ENCODE data around the gene EIPR1.

Gene EIPR1

DNA sequence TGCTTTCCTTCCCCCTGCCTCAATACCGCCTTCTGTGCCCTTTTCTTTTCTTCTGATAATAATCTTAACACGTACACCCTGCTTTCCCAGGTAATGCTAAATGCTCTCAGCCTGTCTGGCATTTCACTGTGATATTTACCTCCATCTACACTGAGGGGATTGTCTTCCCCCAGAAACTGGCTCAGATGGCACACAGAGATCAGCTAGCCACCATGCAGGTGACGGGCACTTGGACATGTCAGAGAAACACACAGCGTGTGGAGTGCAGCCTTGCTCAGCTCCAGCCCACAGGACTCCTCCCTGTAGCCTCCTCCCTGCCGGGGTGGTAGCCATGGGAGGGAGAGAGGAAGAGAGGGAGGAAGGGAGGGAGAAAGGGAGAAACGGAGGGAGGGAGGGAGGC is 131.2 kb downstream of the EIPR1 start:
- no peak overlapping the region for H3K4me3 Mint-ChIP-seq
- H3K9me3 Mint-ChIP-seq: peaks cover 14% of the 10 kb centered on the region
- peaks cover 30% of the 10 kb centered on the region for H3K36me3 Mint-ChIP-seq (ENCODE audit: low read depth)
- TF ChIP-seq, protein P1, sequence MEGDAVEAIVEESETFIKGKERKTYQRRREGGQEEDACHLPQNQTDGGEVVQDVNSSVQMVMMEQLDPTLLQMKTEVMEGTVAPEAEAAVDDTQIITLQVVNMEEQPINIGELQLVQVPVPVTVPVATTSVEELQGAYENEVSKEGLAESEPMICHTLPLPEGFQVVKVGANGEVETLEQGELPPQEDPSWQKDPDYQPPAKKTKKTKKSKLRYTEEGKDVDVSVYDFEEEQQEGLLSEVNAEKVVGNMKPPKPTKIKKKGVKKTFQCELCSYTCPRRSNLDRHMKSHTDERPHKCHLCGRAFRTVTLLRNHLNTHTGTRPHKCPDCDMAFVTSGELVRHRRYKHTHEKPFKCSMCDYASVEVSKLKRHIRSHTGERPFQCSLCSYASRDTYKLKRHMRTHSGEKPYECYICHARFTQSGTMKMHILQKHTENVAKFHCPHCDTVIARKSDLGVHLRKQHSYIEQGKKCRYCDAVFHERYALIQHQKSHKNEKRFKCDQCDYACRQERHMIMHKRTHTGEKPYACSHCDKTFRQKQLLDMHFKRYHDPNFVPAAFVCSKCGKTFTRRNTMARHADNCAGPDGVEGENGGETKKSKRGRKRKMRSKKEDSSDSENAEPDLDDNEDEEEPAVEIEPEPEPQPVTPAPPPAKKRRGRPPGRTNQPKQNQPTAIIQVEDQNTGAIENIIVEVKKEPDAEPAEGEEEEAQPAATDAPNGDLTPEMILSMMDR (IDR thresholded peaks at IDR 0.05; ENCODE audit: unreplicated experiment in 3 of 3): no peak
- H3K4me1 Mint-ChIP-seq: peaks cover 6% of the 10 kb centered on the region
- H3K27ac Mint-ChIP-seq: no peak overlapping the region
- H3K27me3 Mint-ChIP-seq (ENCODE audit: low read depth): no peaks in the 10 kb centered on the region

DNA sequence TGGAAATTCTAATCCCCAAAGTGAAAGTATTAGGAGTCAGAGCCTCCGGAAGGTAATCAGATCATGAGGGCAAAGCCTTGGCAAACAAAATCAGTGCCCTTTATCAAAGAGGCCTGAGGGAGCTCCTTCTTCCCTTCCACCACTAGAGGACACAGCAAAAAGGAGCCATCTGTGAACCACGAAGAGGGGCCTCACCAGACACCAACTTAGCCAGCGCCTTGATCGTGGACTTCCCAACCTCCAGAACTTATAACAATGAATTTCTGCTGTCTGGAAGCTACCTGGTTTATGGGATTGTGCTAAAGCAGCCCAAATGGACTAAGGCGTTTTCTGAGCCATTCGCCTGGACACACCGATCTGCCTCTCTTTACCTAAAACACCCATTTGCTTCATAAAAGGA is 133.1 kb downstream of the EIPR1 start:
- Mint-ChIP-seq H3K36me3 (ENCODE audit: low read depth) (peaks cover 22% of the 10 kb centered on the region), H3K4me3 (no peak overlapping the region), H3K9me3 (peaks cover 8% of the 10 kb centered on the region), H3K27ac (no peak overlapping the region), H3K4me1 (peaks cover 6% of the 10 kb centered on the region), H3K27me3 (ENCODE audit: low read depth) (no peaks in the 10 kb centered on the region)
- TF ChIP-seq, protein P1 (IDR thresholded peaks at IDR 0.05; ENCODE audit: unreplicated experiment in 3 of 3): no peak

DNA sequence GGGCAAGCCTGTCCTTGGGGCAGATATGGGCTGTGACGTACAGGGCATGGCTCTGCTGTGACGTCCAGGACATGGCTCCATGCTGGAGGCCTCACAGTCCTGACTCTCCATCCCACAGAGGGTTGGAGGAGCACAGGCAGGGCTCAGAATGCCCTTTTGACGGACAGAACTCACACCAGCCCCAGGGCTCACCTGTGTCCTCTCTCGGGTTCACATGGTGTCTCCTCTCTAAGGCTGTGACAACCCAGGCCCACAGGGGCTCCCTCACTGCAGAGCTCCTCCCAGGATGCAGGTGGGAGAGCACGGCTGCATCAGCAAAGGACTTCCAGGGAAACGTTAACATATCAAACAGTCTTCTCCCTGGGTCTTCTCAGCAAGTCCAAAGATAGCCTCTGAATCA is 133.8 kb downstream of the EIPR1 start:
- Mint-ChIP-seq H3K36me3 (ENCODE audit: low read depth) (peaks cover 15% of the 10 kb centered on the region), H3K9me3 (peaks cover 2% of the 10 kb centered on the region), H3K4me3 (no peak overlapping the region), H3K27me3 (ENCODE audit: low read depth) (no peaks in the 10 kb centered on the region), H3K4me1 (peaks cover 6% of the 10 kb centered on the region), H3K27ac (no peak overlapping the region)
- TF ChIP-seq, protein P1 (IDR thresholded peaks at IDR 0.05; ENCODE audit: unreplicated experiment in 3 of 3): no peak

DNA sequence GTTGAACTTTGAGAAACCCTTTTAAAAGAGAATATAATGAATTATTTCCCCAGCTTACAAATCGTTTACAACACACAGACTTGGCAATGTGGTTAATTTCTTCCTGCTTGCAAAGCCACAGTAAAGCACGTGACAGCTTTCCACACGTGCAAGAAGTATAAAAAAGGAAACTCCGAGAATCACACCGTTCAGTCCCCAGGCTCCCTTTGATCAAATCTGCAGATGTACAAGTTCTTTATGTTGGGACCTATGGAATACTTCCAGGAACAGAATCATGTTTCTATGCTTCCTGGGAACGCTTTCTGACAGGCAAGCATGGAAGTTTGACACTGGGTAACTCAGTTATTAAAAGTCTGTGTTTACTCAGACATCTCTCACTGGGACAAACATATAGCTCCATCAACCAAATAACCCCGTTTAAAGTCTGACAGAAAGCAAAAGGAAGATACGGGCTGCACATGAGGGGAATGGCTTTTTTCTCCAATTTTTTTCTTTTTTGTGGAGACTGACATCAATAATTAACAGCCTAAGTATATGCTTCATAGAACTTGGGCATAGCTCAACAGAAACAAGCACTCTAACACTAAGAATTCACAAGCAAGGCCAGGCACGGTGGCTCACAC is 134.8 kb downstream of the EIPR1 start:
- TF ChIP-seq, protein P1 (IDR thresholded peaks at IDR 0.05; ENCODE audit: unreplicated experiment in 3 of 3): no peak
- Mint-ChIP-seq H3K27me3 (ENCODE audit: low read depth) (no peaks in the 10 kb centered on the region), H3K36me3 (ENCODE audit: low read depth) (peaks cover 15% of the 10 kb centered on the region), H3K9me3 (no peaks in the 10 kb centered on the region), H3K4me1 (peaks cover 6% of the 10 kb centered on the region), H3K4me3 (no peak overlapping the region), H3K27ac (peak overlapping the region in 2 of 3 experiments; percentile 0 to 27)

DNA sequence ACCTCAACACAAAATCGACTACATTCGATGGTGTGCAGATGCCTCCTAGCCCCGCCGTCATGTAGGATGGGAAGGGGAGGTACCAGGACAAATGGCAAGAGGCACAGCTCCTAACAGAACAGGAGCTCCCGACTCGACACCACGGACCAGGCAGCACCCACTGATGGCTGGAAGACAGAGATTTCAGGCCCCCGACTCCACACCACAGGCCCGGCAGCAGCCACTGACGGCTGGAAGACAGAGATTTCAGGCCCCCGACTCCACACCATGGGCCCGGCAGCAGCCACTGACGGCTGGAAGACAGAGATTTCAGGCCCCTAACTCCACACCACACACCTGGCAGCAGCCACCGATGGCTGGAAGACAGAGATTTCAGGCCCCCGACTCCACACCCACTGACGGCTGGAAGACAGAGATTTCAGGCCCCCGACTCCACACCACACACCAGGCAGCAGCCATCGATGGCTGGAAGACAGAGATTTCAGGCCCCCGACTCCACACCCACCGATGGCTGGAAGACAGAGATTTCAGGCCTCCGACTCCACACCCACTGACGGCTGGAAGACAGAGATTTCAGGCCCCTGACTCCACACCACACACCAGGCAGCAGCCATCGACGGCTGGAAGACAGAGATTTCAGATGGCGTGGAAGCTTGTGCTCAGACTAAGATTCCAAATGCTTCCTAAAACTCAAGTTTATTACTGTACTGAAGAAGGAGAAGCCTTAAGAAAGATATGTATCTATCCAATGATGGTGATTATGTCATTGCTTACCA is 135.5 kb downstream of the EIPR1 start:
- no peak overlapping the region for H3K4me3 Mint-ChIP-seq
- peaks cover 12% of the 10 kb centered on the region for H3K36me3 Mint-ChIP-seq (ENCODE audit: low read depth)
- no peaks in the 10 kb centered on the region for H3K27me3 Mint-ChIP-seq (ENCODE audit: low read depth)
- H3K9me3 Mint-ChIP-seq: no peaks in the 10 kb centered on the region
- H3K4me1 Mint-ChIP-seq: peaks cover 6% of the 10 kb centered on the region
- H3K27ac Mint-ChIP-seq: no peak overlapping the region
- TF ChIP-seq, protein P1 (IDR thresholded peaks at IDR 0.05; ENCODE audit: unreplicated experiment in 3 of 3): no peak
